HG03354 (cell line): ENCODE measurements around the gene PPP2R2B.

ENCODE experiments used
- ATAC-seq: cut with Tn5 transposase; IDR thresholded peaks from one replicate; pipeline ENCODE4 v1.9.1; 2021; ENCODE audit warnings: mild to moderate bottlenecking; ENCODE audit not compliant: unreplicated experiment, poor library complexity, severe bottlenecking

PPP2R2B gene

GRCh38 chr5:146680846-146681584 lies 197.5 kb downstream of the PPP2R2B start:
- ATAC-seq = no peak

GRCh38 chr5:146675636-146676035 lies 202.9 kb downstream of the PPP2R2B start:
- peak; percentile 98 for ATAC-seq

GRCh38 chr5:146672866-146673265 lies 205.7 kb downstream of the PPP2R2B start:
- no peak for ATAC-seq

- no peak for ATAC-seq
Observed at GRCh38 chr5:146671561-146672295, 206.8 kb downstream of the PPP2R2B start.

- ATAC-seq = no peak
Observed at GRCh38 chr5:146669656-146670055, 208.9 kb downstream of the PPP2R2B start.

GRCh38 chr5:146667633-146668272 lies 210.8 kb downstream of the PPP2R2B start:
- no peak for ATAC-seq

GRCh38 chr5:146662229-146662628 lies 216.3 kb downstream of the PPP2R2B start:
- peak; percentile 80 for ATAC-seq

- no peak for ATAC-seq
Observed at GRCh38 chr5:146660376-146660960, 218.1 kb downstream of the PPP2R2B start.

GRCh38 chr5:146659961-146660360 lies 218.6 kb downstream of the PPP2R2B start:
- ATAC-seq = no peak

- ATAC-seq = no peak
Observed at GRCh38 chr5:146656703-146657102, 221.9 kb downstream of the PPP2R2B start.

- no peak for ATAC-seq
Observed at GRCh38 chr5:146653560-146653959, 225.0 kb downstream of the PPP2R2B start.

- ATAC-seq = no peak
Observed at GRCh38 chr5:146652547-146652946, 226.0 kb downstream of the PPP2R2B start.

- ATAC-seq = no peak
Observed at GRCh38 chr5:146647656-146648199, 230.8 kb downstream of the PPP2R2B start.

- ATAC-seq = no peak
Observed at GRCh38 chr5:146646441-146646840, 232.1 kb downstream of the PPP2R2B start.

- no peak for ATAC-seq
Observed at GRCh38 chr5:146645342-146645741, 233.2 kb downstream of the PPP2R2B start.

- ATAC-seq = no peak
Observed at GRCh38 chr5:146644831-146645230, 233.7 kb downstream of the PPP2R2B start.

GRCh38 chr5:146643776-146644175 lies 234.8 kb downstream of the PPP2R2B start:
- no peak for ATAC-seq

- ATAC-seq = no peak
Observed at GRCh38 chr5:146642410-146642809, 236.1 kb downstream of the PPP2R2B start.

GRCh38 chr5:146641941-146642340 lies 236.6 kb downstream of the PPP2R2B start:
- no peak for ATAC-seq

GRCh38 chr5:146640285-146640896 lies 238.2 kb downstream of the PPP2R2B start:
- ATAC-seq = no peak
